Measurements from ENCODE around the gene THSD4.

Gene THSD4

DNA sequence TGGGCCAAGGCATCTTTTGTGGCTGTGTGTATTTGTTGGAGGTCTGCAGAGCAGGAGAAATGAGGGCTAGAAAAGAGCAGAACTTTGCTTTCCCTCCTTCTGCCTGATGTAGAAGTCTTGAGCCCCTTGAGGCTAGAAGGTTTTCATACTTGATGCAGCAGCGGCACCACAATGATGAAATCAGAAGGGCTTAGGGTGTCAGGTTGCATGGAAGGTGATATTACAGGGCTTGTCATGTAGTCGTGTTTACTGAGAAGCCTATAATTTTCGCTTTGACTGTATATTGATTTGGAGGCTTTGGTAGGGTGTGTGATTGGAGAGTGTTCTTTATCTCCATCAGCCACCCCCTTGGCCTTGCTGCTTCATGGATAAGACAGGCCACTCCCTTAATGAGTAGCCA lies 339.8 kb downstream of the THSD4 start:
- Histone ChIP-seq H3K9ac (no peak overlapping the region), H3K4me1 (ENCODE audit: low read depth, poor library complexity, severe bottlenecking) (no peaks in the 10 kb centered on the region), H3K27me3 (ENCODE audit: insufficient read depth, low read depth) (no peaks in the 10 kb centered on the region), H3K79me2 (ENCODE audit: insufficient read depth, low read depth) (no peaks in the 10 kb centered on the region), H3K4me3 (IDR thresholded peaks at IDR 0.05; ENCODE audit: insufficient read depth, low read depth, low read length) (no peak overlapping the region), H3K4me2 (no peak overlapping the region), H3K36me3 (ENCODE audit: insufficient read depth) (no peaks in the 10 kb centered on the region), H3K27ac (no peak overlapping the region), H2AFZ (ENCODE audit: low read depth) (no peak overlapping the region), H4K20me1 (ENCODE audit: insufficient read depth) (no peaks in the 10 kb centered on the region)
- TF ChIP-seq CTCF (conservative IDR thresholded peaks at IDR 0.05; ENCODE audit: low read depth, low read length): no peak

GRCh38 chr15:71455878-71456277 lies 340.6 kb downstream of the THSD4 start:
- TF ChIP-seq CTCF (conservative IDR thresholded peaks at IDR 0.05; ENCODE audit: low read depth, low read length): no peak
- no peaks in the 10 kb centered on the region for H4K20me1 ChIP-seq (ENCODE audit: insufficient read depth)
- no peaks in the 10 kb centered on the region for H3K27me3 ChIP-seq (ENCODE audit: insufficient read depth, low read depth)
- no peak overlapping the region for H3K27ac ChIP-seq
- no peak overlapping the region for H3K9ac ChIP-seq
- H3K4me1 ChIP-seq (ENCODE audit: low read depth, poor library complexity, severe bottlenecking): no peaks in the 10 kb centered on the region
- H3K36me3 ChIP-seq (ENCODE audit: insufficient read depth): no peaks in the 10 kb centered on the region
- H3K79me2 ChIP-seq (ENCODE audit: insufficient read depth, low read depth): no peaks in the 10 kb centered on the region
- H3K4me2 ChIP-seq: no peak overlapping the region
- H2AFZ ChIP-seq (ENCODE audit: low read depth): no peak overlapping the region
- H3K4me3 ChIP-seq (IDR thresholded peaks at IDR 0.05; ENCODE audit: insufficient read depth, low read depth, low read length): no peak overlapping the region

GRCh38 chr15:71456362-71456761 lies 341.1 kb downstream of the THSD4 start:
- TF ChIP-seq CTCF (conservative IDR thresholded peaks at IDR 0.05; ENCODE audit: low read depth, low read length): no peak
- H3K27me3 ChIP-seq (ENCODE audit: insufficient read depth, low read depth): no peaks in the 10 kb centered on the region
- no peak overlapping the region for H2AFZ ChIP-seq (ENCODE audit: low read depth)
- H4K20me1 ChIP-seq (ENCODE audit: insufficient read depth): no peaks in the 10 kb centered on the region
- no peak overlapping the region for H3K27ac ChIP-seq
- no peaks in the 10 kb centered on the region for H3K36me3 ChIP-seq (ENCODE audit: insufficient read depth)
- H3K79me2 ChIP-seq (ENCODE audit: insufficient read depth, low read depth): no peaks in the 10 kb centered on the region
- no peaks in the 10 kb centered on the region for H3K4me1 ChIP-seq (ENCODE audit: low read depth, poor library complexity, severe bottlenecking)
- no peak overlapping the region for H3K9ac ChIP-seq
- H3K4me2 ChIP-seq: no peak overlapping the region
- H3K4me3 ChIP-seq (IDR thresholded peaks at IDR 0.05; ENCODE audit: insufficient read depth, low read depth, low read length): no peak overlapping the region

- H3K79me2 ChIP-seq (ENCODE audit: insufficient read depth, low read depth): no peaks in the 10 kb centered on the region
- no peak for TF ChIP-seq CTCF (conservative IDR thresholded peaks at IDR 0.05; ENCODE audit: low read depth, low read length)
- H3K9ac ChIP-seq: no peak overlapping the region
- H3K4me2 ChIP-seq: no peak overlapping the region
- H3K36me3 ChIP-seq (ENCODE audit: insufficient read depth): no peaks in the 10 kb centered on the region
- H2AFZ ChIP-seq (ENCODE audit: low read depth): no peak overlapping the region
- no peaks in the 10 kb centered on the region for H3K27me3 ChIP-seq (ENCODE audit: insufficient read depth, low read depth)
- no peaks in the 10 kb centered on the region for H4K20me1 ChIP-seq (ENCODE audit: insufficient read depth)
- no peak overlapping the region for H3K4me3 ChIP-seq (IDR thresholded peaks at IDR 0.05; ENCODE audit: insufficient read depth, low read depth, low read length)
- no peak overlapping the region for H3K27ac ChIP-seq
- no peaks in the 10 kb centered on the region for H3K4me1 ChIP-seq (ENCODE audit: low read depth, poor library complexity, severe bottlenecking)
Observed at GRCh38 chr15:71456811-71457210, 341.5 kb downstream of the THSD4 start.
